Measurements from ENCODE around the gene C14orf119.
A peak's percentile ranks its signal among the peaks of the same experiment; 100 is the strongest.
"Not testable (repeated sequence)": the region's sequence is repeated elsewhere in the genome, so short reads cannot be mapped to it uniquely, and the experiment has no call there.

Gene C14orf119

DNA sequence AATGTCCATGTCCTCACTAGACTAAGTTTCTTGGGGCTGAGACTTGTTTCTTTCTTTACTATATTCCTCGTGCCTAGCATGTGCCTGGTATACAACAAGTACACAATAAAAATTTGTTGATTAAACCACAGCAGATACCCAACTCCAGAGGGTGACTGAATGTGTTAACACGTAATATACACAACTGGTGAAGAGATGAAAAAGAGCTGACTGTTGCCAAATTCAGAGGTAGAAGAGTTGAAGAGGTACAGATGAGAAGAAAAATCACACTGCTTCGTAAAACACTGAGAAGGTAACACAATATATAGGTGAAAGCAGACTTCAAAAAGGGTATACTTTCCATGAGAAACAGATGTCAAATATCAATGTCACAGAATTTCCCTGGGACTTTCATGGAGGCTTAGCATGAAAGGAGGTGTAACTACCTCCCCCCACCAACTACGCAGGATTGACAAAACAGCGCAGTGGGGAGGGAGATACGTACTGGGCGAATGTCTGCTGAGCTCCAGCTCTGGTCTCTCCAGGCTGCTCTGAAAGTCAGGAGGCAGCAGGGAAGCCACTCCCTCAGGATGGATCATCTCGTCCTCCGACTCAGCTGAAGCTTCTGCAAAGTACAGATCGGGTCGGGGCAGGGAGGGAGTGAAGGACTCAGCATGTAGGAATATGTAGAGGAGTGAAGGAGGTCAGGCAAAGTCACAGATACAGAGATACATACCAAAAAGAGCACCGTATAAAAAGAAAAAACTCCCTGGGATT is 5.6 kb upstream of the C14orf119 start:
- no peak for DNase-seq (ENCODE audit: low read depth)

DNA sequence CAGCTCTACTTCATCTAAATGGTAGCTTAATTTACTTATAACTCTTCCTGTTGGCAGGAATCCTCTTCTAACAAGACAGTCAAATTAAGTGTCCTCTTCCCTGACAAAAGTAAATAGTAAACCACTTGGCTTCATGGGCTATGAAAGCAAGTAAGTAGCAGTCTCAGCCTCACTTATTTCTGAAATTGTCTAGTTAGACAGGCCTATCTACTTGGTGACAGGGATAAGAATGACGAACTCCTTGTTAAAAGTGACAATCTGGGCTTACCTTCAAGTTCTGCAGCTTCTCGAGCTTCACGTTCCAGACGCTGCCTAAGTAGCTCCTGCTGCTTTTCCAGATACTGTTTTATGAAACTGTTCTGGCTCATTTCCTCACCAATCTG is 5.1 kb upstream of the C14orf119 start:
- DNase-seq (ENCODE audit: low read depth), result no peak

DNA sequence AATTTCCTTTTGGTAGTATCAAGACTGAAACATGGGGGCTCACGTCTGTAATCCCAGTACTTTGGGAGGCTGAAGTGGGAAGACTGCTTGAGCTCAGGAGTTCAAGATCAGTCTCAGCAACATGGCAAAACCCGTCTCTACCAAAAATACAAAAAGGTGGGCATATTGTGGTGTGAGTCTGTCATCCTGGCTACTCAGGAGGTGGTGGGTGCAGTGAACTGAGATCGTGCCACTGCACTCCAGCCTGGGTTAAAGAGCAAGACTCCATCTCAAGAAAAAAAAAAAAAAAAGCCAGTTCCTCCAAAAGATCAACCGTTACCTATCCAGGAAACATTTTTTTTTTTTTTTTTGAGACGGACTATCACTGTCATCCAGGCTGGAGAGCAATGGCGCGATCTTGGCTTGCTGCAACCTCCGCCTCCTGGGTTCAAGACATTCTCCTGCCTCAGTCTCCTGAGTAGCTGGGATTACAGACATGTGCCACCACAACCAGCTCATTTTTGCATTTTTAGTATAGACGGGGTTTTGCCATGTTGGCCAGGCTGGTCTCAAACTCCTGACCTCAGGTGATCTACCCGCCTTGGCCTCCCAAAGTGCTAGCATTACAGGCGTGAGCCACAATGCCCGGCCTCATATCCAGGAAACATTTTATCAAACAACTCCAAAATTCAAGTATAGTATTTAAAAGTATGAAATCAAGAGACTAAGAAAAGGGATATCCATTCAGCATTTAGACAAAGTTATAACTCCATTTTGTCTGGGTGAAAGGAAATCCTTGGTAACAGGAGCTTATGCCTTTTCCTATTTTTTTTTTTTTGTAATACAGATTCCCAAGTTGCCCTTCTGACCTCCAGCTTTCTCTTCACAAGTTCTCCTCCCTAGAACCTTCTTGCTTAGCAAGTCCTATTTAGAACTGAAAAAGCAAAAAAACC is 3.7 kb upstream of the C14orf119 start:
- DNase-seq (ENCODE audit: low read depth), result no peak

DNA sequence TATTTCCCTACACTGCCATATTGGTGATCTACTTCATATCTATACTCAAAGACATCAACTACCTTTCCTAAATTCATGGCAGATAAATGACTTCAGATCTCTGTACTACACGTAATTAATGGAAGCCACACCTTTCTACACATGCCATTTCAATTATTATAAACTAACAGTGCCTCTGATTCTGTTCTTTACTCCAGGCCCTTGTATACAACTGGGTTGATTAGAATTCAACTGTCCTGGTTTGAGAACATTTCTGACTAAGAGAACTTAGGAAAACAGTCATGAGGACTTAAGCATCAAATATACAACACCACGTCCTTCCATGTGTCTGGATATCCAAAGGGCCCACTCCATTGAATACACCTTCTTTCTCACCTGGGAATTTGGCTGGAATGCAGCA is 2.2 kb upstream of the C14orf119 start:
- no peak for DNase-seq (ENCODE audit: low read depth)

DNA sequence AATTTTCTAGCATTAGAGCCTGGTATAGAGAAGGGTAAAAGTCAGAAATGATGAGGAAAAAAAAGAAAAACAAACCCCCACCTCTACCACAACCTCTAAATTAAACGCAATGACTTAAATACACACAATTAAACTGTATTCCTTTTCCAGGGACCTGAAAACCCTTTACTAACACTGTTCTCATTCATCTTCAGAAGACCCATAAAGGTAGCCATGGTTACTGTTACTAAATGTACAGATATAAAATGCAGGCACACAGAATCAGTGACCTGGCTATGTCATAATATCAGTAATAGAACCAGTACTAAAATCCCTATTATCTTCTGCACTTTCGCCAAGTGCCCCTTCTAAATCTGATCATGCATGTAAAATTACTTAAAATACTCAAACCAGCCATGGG is 1.8 kb upstream of the C14orf119 start:
- no peak for DNase-seq (ENCODE audit: low read depth)

DNA sequence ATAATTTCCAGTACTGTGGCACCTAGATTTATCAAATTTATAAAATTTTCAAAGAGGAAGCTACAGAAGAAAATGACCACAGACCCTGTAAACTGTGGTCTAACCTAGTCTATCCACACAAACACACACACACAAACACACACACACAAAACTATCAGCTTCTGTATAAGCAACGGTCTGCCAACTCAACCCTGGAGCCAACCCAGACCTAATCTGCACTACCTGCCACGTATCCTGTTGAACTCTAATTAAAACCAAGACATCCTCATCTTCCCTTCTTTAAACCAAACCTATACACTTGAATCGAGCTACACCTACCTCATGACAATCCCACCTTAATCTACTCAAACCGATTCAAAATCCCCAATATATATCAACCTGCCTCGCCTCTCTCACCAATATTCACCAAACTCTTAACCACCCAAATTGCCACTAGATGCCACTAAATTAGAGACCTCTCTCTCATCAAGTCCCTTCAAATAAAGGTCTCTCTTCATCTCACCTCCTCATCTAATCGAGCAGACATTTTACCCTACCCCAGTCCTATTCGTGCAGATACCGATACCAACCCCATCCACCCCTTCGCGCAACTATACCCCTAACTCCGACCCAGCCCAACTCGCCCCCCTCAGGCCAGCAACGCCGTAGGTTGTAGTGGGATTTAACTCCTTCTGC is 1.2 kb upstream of the C14orf119 start:
- no peak for DNase-seq (ENCODE audit: low read depth)

DNA sequence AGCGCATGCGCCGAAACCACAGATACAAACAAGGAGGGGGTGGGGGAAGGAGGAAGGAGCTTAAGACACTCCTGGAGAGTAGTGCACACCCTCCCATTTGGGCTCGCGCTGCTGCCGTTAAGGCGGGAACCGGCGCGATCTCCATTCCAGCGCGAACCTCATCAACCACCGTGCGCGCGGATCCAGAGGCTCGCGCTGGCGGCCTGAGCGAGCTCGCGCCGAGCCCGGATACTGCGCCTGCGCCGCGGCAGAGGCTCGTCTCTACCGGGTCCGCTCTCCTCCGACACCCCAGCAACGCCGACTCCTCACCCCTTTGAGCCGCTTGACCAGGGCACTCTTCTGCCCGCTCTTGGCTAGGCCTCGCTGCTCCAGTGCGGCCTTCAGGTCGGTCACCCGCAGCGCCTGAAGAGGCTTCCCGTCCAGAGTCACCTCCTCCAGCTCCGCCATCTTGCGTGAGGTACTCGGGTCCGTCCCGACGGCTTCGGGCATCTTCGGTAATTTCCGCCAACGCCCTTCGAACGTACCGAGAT is 574 bp upstream of the C14orf119 start, which contains the start of gene ACIN1:
Gene ACIN1 (minus strand): TSS at position 471 of the 530 bp plus-strand sequence. CDS start 24 bp downstream, at position 447.
- peak; percentile 49 for DNase-seq (ENCODE audit: low read depth)

DNA sequence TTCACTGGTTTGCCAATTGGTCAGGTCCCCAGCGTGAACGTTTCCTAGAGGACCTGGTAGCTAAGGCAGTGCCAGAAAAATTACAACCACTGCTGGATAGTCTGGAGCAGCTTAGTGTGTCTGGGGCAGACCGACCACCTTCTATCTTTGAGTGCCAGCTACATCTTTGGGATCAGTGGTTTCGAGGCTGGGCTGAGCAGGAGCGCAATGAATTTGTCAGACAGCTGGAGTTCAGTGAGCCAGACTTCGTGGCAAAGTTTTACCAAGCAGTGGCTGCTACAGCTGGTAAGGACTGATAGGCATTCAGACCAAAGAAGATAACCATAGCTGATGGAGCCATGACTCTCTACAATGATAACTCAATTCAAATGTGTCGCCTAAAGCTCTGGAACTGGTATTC is 2.5 kb downstream of the C14orf119 start:
- no peak for DNase-seq (ENCODE audit: low read depth)

DNA sequence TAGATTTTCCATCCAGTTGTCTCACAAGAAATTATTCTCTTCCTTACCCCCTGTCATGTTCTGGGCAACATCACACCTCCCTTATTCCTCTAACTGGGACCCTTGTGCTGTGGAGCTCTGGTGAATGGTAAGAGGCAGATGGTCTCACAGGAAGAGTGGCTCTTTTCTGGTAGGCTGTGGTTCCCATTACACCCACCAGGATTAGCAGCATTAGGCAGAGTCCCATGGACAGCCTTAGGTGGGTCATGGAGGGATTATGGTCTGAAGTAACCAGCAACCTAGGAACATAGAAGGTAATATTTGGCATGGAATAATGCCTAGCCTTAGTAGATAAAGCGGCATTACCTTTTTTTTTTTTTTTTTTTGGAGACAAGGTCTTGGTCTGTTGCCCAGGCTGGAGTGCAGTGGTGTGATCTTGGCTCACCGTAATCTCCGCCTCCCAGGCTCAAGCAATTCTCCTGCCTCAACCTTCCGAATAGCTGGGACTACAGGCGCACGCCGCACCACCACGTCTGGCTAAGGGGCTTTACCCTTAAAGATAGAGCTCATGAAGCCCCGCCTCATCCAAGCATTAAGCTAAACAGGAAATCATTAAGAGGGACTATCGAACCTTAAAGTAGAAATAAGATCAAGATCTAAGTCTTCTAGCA is 4.0 kb downstream of the C14orf119 start:
- no peak for DNase-seq (ENCODE audit: low read depth)

DNA sequence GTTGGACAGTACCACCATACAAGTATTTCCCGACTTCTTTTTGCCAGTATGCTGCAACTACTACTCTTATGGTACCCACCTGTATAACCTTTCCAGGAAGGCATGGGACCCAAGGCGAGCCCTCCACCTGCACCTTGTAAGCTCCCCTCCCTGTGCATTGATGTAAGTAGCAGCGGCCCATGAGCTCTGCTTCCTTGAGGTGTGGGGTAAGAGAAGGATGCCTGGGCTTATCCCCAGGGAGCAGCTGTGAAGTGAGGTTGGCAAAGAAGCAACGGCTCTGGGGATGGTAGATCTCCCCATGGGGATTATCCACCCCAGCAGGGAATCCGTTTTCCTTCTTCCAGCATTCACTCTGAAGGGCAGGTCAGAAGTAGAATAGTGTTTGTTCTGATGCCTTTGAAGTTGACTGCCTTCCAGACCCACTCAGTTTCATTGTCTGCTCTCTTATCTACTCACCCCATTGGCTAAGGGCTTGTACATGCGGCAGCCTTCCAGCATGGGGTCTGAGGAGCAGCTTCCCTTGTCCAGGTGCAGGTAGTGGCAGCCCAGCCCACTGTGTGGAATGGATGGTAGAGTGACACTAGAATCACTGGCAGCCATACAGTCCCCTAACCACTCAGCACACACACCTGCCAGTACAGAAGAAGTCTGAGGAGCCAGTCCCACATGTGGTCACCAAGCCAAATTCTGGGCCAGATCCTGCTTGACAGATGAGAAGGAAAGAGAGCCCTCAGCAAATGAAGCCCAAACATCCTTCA is 6.1 kb downstream of the C14orf119 start:
- no peak for DNase-seq (ENCODE audit: low read depth)

DNA sequence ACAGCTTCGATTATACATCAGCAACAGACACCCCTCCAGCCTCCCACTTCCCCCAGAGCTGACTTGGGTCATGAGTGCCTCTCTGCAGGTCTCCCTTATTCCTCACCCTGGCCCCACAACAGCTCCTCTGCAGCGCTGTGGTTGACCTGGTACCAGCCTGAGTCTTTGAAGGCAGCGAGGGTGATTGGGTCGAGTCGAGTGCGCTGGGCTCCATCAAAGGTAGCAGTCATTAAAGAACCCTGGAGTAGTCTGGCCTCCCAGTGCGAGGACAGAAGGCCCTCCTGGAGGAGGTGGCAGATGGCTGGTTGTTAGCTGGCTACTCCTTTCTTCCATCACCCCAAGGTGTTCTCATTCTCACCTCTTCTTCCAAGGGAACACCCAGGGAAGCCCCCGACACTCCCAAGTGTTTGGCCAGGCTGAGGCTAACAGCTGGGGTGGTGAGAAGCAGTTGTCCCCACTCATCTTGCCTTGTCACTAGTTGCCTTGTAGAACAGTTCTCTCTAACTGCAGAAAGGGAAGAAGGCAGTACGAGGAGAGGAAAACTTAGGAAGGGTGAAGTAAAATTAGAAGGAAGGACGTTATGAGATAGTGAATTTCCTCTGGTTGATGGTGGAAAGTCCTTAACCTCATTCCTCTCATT is 6.8 kb downstream of the C14orf119 start:
- DNase-seq (ENCODE audit: low read depth), result no peak

DNA sequence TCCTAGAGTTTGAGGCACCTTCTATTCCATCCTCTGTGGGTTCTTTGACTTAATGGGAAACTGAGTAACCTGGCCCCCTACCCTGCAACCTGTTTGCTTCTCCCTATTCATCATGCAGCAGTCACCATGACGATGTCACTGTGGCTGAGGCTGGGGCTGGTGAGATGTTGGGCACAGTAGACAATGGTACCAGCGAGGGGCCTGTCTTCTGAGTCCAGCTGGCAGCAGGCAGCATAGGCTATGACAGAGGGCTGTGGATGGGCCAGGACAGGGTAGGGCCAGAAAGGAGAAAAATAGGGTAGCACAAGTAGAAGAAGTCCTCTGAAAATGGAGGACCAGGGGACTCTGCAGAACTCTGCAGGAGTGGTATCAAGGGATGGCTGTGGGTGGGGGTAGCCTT is 7.5 kb downstream of the C14orf119 start:
- DNase-seq (ENCODE audit: low read depth), result no peak

DNA sequence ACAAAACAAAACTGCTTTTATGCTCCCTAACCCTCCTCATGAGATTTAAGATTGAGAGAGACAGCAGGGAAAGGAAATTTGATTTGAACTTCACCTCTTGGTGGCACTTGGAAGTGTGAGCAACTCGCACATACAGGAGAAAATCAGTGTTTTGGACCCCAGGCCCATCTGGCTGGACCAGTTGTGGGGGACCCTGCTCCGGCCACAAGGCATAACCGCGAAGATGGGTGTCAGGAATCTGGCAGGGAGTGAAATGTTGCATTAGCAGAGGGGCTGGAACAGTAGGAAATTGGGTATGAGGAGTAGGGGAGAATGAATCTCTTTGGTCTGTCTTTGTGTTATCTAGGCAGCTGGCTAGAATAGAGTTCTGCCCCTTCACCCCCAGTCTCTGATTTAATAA is 8.3 kb downstream of the C14orf119 start:
- no peak for DNase-seq (ENCODE audit: low read depth)

DNA sequence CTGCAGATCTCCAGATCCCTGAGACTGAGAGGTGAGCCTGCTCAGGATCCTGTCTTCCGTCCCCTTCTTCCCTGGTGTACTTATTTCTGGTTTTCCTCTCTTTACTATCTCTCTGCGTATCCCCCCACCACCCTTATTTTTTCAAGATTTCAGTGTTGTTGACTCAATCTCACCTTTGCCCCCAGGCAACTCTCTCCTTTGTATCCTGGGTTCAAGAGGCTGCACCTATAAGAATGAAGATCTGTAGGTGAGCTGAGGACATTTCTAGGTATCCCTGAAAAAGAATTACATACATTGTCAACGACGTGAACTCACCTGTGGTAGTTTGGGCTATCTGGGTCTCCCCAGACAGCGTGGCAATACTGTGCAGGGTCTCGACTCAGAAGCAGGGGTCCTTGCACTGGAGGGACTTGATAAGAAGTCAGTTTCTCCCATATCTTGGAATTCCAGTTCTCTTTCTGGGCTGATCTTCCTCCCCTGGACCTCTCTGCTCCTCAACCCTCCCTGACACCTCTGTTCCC is 8.8 kb downstream of the C14orf119 start:
- DNase-seq (ENCODE audit: low read depth), result no peak

DNA sequence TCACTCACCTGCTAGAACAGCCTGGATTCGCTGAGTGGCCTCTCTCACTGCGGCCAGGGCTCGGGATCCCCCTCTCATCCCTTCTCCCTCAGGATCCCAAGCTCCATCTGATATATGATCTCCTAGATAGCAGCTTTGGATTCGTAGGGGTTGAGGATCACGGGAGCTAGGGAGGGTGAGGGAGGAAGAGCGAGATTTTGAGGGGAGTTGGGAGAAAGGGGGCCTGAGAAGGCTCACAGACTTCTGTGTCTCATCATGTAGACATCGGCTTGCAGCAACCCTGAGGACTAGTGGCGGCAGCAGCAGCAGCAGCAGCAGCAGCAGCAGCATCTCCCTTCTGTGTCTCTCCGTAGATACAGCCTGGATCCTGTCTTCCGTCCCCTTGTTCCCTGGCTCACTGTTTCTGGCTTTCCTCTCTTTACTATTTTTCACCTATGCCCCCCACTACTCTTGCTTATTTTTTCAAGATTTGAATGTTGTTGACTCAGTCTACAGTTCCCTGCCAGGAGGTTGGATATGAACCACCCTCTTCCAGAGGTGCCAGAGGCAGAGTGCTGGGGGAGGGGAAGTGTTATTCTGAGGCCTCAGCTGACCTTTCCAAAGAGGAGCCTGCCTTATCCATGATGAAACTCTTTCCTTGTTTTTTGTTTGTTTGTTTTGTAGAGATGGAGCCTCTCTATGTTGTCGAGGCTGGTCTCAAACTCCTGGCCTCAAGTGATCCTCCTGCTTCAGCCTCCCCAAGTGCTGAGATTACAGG is 9.5 kb downstream of the C14orf119 start, which contains the start of gene CIROP:
Gene CIROP (minus strand): TSS at position 399 of the 757 bp plus-strand sequence. CDS start 69 bp downstream, at position 330.
- DNase-seq (ENCODE audit: low read depth), result no peak

DNA sequence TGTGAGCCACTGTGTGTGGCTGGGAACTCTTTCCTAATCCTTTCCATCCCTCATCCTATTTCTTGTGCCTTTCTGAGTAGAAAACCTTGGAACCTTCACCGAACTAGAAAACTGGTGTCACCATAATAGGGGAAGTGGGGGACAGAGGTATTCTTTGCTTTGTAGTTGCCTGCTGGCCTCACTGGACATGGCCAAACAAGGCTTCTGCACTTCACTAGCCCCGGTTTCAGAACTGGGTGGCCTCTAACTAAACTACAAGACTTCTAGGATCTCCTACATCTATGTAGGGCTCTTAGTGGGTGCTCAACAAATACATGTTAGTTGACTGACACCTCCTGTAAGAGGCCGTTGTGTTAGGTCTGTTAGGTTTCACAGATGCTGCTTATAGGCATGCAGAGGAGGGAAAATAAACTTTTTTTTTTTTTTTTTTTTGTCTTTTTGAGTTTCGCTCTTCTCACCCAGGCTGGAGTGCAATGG is 10.1 kb downstream of the C14orf119 start:
- DNase-seq (ENCODE audit: low read depth), result no peak

DNA sequence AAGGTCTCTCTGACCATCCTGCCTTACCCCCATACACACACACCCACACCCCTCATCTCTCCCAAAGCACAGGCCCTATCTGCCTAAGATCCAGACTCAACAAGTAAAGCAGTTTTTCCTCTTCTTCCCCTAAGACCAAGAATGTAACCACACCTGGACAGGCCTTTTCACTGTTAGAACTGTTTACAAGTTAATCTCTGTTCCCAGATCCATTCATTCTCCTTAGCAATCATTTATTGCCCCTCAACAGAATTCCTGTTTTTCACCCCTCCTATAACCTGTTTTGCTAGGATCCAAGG is 11.4 kb downstream of the C14orf119 start:
- DNase-seq (ENCODE audit: low read depth), result no peak

DNA sequence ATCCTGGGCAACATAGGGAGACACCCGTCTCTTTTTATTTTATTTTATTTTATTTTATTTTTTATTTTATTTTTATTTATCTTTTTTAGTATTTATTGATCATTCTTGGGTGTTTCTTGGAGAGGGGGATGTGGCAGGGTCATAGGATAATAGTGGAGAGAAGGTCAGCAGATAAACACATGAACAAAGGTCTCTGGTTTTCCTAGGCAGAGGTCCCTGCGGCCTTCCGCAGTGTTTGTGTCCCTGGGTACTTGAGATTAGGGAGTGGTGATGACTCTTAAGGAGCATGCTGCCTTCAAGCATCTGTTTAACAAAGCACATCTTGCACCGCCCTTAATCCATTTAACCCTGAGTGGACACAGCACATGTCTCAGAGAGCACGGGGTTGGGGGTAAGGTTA is 12.3 kb downstream of the C14orf119 start:
- DNase-seq (ENCODE audit: low read depth), result not testable (repeated sequence)

DNA sequence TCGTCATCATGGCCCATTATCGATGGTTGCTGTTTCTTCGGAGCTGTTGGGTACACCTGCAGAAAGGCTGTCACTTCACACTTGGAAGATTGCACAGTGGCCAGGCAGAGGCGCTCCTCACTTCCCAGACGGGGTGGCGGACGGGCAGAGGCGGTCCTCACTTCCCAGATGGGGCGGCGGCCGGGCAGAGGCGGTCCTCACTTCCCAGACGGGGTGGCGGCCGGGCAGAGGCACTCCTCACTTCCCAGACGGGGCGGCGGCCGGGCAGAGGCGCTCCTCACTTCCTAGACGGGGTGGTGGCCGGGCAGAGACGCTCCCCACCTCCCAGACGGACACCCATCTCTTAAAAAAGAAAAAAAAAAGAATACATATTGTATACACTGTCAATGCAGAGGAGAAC is 12.9 kb downstream of the C14orf119 start:
- DNase-seq (ENCODE audit: low read depth), result not testable (repeated sequence)

Measured in stimulated activated CD4-positive, alpha-beta T cell treated with anti-CD3 and anti-CD28 coated beads, Interleukin-2, amount 100 ng/mL, for 4 hours (primary cell).